ENCODE results near the gene BCAS3. TPM values are rescaled to one million over a fixed set of nuclear protein-coding genes. Genes with fewer than 3 reads are reported as not detected.

Gene BCAS3
- polyA plus RNA-seq, 3 donors: 10.3 to 19.1 (median 14.7) TPM

DNA sequence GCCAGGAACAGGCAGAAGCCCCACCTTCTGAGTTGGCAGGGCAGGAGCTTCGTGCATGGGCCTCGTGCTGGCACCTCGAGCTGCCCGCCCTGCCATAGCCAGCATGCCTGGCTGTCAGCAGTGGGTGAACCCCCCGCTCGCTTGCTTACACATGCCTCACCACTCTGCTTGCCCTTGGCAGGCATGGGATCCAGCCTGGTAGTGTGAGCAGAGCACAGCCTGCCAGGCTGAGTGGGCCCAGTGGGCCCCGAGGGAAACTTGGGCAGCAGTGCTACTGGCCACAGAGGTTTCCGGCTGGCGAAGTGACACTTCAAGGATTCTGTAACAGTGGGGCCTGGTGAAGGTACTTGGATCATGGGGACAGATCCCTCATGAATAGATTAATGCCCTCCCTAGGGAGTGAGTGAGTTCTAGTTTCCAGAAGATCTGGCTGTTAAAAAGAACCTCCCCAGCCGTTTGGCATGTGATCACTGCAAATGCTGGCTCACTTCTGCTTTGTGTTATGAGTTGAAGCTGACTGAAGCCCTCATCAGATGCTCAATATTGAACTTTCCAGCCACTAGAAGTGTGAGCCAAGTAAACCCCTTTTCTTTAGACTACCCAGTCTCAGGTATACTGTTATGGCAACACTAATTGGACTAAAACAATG is 114.7 kb downstream of the BCAS3 start:
- no peaks in the 10 kb centered on the region for H3K36me3 ChIP-seq (replicated peaks in 1 of 2; ENCODE audit: control insufficient read depth in 1 of 2, insufficient read depth in 2 of 2, low read length in 2 of 2)
- no peaks in the 10 kb centered on the region for H3K9me3 ChIP-seq (replicated peaks in 1 of 2; ENCODE audit: control insufficient read depth in 1 of 2, insufficient read depth in 1 of 2, low read length in 2 of 2)
- DNase-seq: no peak
- no peak overlapping the region for H3K4me2 ChIP-seq (replicated peaks; ENCODE audit: extremely low read depth, low read length, poor library complexity, severe bottlenecking)
- TF ChIP-seq, protein P1, sequence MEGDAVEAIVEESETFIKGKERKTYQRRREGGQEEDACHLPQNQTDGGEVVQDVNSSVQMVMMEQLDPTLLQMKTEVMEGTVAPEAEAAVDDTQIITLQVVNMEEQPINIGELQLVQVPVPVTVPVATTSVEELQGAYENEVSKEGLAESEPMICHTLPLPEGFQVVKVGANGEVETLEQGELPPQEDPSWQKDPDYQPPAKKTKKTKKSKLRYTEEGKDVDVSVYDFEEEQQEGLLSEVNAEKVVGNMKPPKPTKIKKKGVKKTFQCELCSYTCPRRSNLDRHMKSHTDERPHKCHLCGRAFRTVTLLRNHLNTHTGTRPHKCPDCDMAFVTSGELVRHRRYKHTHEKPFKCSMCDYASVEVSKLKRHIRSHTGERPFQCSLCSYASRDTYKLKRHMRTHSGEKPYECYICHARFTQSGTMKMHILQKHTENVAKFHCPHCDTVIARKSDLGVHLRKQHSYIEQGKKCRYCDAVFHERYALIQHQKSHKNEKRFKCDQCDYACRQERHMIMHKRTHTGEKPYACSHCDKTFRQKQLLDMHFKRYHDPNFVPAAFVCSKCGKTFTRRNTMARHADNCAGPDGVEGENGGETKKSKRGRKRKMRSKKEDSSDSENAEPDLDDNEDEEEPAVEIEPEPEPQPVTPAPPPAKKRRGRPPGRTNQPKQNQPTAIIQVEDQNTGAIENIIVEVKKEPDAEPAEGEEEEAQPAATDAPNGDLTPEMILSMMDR (IDR thresholded peaks at IDR 0.05): no peak
- H3K4me3 Mint-ChIP-seq: no peak overlapping the region
- no peak overlapping the region for H3K4me3 ChIP-seq (replicated peaks in 1 of 3; ENCODE audit: low read depth in 2 of 3, low read length in 3 of 3)
- intact Hi-C loops (cut with micrococcal nuclease): no loop called here
- peaks cover 0 to 2% (median 2%) of the 10 kb centered on the region in 3 donors for H3K27me3 Mint-ChIP-seq (ENCODE audit: low read depth in 3 of 3)
- no peaks in the 10 kb centered on the region for H3K4me1 Mint-ChIP-seq
- no peaks in the 10 kb centered on the region for H3K4me1 ChIP-seq (ENCODE audit: control insufficient read depth in 1 of 2, insufficient read depth in 2 of 2, low read length in 2 of 2)
- no peaks in the 10 kb centered on the region for H3K36me3 Mint-ChIP-seq
- no peaks in the 10 kb centered on the region for H4K20me1 ChIP-seq (ENCODE audit: insufficient read depth, low read length)
- H3K27ac Mint-ChIP-seq: no peak overlapping the region
- WGBS (ENCODE audit: insufficient coverage): 90% methylated on average over 4 of the region's 10 CpGs
- no peaks in the 10 kb centered on the region for H3K79me2 ChIP-seq (ENCODE audit: insufficient read depth, low read length)
- H3K9me3 Mint-ChIP-seq: peaks cover 0 to 1% (median 0%) of the 10 kb centered on the region in 7 donors
- no peaks in the 10 kb centered on the region for H3K27me3 ChIP-seq (ENCODE audit: control insufficient read depth in 2 of 2, insufficient read depth in 2 of 2, low read length in 2 of 2)
- H2AFZ ChIP-seq (ENCODE audit: insufficient read depth, low read depth, low read length, poor library complexity, severe bottlenecking): no peak overlapping the region
- no peak overlapping the region for H3K9ac ChIP-seq (ENCODE audit: insufficient read depth, low read length, poor library complexity, severe bottlenecking)
- no peak overlapping the region for H3K27ac ChIP-seq (ENCODE audit: low read depth in 1 of 2, low read length in 2 of 2)

DNA sequence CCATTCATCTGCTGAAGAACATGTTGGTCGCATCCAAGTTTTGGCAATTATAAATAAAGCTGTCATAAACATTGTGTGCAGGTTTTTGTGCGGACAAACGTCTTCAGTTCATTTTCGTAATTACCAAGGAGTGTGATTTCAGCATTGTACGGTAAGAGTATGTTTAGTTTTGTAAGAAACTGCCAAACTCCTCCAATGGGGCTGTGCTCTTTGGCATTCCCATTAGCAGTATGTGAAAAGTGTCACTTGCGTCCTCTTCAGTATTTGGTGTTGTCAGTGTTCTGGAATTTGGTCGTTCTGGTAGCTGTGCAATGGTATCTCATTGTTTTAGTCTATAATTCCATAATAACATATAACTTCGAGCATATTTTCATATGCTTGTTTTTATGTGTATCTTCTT is 120.9 kb downstream of the BCAS3 start:
- H3K4me3 Mint-ChIP-seq: no peak overlapping the region
- H3K4me1 ChIP-seq (ENCODE audit: control insufficient read depth in 1 of 2, insufficient read depth in 2 of 2, low read length in 2 of 2): no peaks in the 10 kb centered on the region
- H3K4me2 ChIP-seq (replicated peaks; ENCODE audit: extremely low read depth, low read length, poor library complexity, severe bottlenecking): no peak overlapping the region
- intact Hi-C loops (cut with micrococcal nuclease): no loop called here
- peaks cover 0 to 2% (median 2%) of the 10 kb centered on the region in 3 donors for H3K27me3 Mint-ChIP-seq (ENCODE audit: low read depth in 3 of 3)
- no peak overlapping the region for H3K4me3 ChIP-seq (replicated peaks in 1 of 3; ENCODE audit: low read depth in 2 of 3, low read length in 3 of 3)
- H3K9me3 Mint-ChIP-seq: no peaks in the 10 kb centered on the region
- peaks cover 2% of the 10 kb centered on the region for H3K4me1 Mint-ChIP-seq
- no peaks in the 10 kb centered on the region for H3K36me3 Mint-ChIP-seq
- H3K9me3 ChIP-seq (replicated peaks in 1 of 2; ENCODE audit: control insufficient read depth in 1 of 2, insufficient read depth in 1 of 2, low read length in 2 of 2): no peaks in the 10 kb centered on the region
- TF ChIP-seq, protein P1 (IDR thresholded peaks at IDR 0.05): no peak
- no peaks in the 10 kb centered on the region for H3K27me3 ChIP-seq (ENCODE audit: control insufficient read depth in 2 of 2, insufficient read depth in 2 of 2, low read length in 2 of 2)
- H4K20me1 ChIP-seq (ENCODE audit: insufficient read depth, low read length): no peaks in the 10 kb centered on the region
- no peak overlapping the region for H3K27ac Mint-ChIP-seq
- no peaks in the 10 kb centered on the region for H3K79me2 ChIP-seq (ENCODE audit: insufficient read depth, low read length)
- 91% methylated on average over 4 of the region's 8 CpGs for WGBS (ENCODE audit: insufficient coverage)
- no peak overlapping the region for H3K27ac ChIP-seq (ENCODE audit: low read depth in 1 of 2, low read length in 2 of 2)
- H3K36me3 ChIP-seq (replicated peaks in 1 of 2; ENCODE audit: control insufficient read depth in 1 of 2, insufficient read depth in 2 of 2, low read length in 2 of 2): no peaks in the 10 kb centered on the region
- no peak overlapping the region for H2AFZ ChIP-seq (ENCODE audit: insufficient read depth, low read depth, low read length, poor library complexity, severe bottlenecking)
- H3K9ac ChIP-seq (ENCODE audit: insufficient read depth, low read length, poor library complexity, severe bottlenecking): no peak overlapping the region
- DNase-seq: no peak

All from CD14-positive monocyte (primary cell).